Left lung (tissue), 10 donors: ENCODE measurements around the gene NDUFA11. TPM values are rescaled to one million over a fixed set of nuclear protein-coding genes. Genes with fewer than 3 reads are reported as not detected.

Source experiments
- ATAC-seq: fragments of 200-7000 bp; cut with Tn5 transposase; one replicate; pipeline ENCODE4 v1.9.1; 2020; ENCODE audit warnings: moderate library complexity
- DNase-seq, 4 donors: peaks; one replicate each; pipeline ENCODE4 v3.0.0-alpha.2; 2013 to 2020
- H3K27ac ChIP-seq, 2 donors: fragments of 200-600 bp; sonication (generic) in 1 of 2; one replicate each; pipeline versions ENCODE4 v1.5.0 to v1.8.0; 2020 to 2021
- H3K27me3 ChIP-seq, 2 donors: fragments of 200-600 bp; sonication (generic) in 1 of 2; one replicate each; pipeline versions ENCODE4 v1.5.0 to v1.8.0; 2020 to 2021
- H3K36me3 ChIP-seq, 2 donors: fragments of 200-600 bp; sonication (generic) in 1 of 2; one replicate each; pipeline versions ENCODE4 v1.5.0 to v1.8.0; 2020 to 2021
- H3K4me1 ChIP-seq, 2 donors: fragments of 200-600 bp; one replicate each; pipeline ENCODE4 v1.8.0; 2021
- H3K4me3 ChIP-seq, 2 donors: fragments of 200-600 bp; sonication (generic) in 1 of 2; one replicate each; pipeline versions ENCODE4 v1.5.0 to v1.8.0; 2020 to 2021; ENCODE audit warnings: mild to moderate bottlenecking in 1 of 2
- H3K9me3 ChIP-seq, 2 donors: fragments of 200-600 bp; sonication (generic) in 1 of 2; one replicate each; pipeline versions ENCODE4 v1.5.0 to v1.8.0; 2020 to 2021
- intact Hi-C, 2 donors: fragments of 100-400 bp; cut with DNase I; formaldehyde crosslinking; loops; one replicate each; pipeline versions ENCODE4 v1.11.2 to v1.14.2; 2022
- polyA plus RNA-seq, 6 donors: library from polyadenylated mRNA; unstranded; fragments of 120-200 nt; gene quantifications; one replicate each; pipeline ENCODE4 v1.2.1, GENCODE V29; 2013; ENCODE audit not compliant: insufficient read length in 6 of 6
- total RNA-seq, 2 donors: library from RNA; stranded (reverse); fragmentation: NEBNext Ultra II Directional; extraction: Animal tissue kit (Norgen Biotek cat#: 25700); gene quantifications; one replicate each; pipeline ENCODE4 v1.2.1, GENCODE V29; 2021
- TF ChIP-seq, protein P1 (sequence below), 2 donors: fragments of 200-600 bp; sonication (generic) in 1 of 2; IDR thresholded peaks; one replicate each; pipeline versions ENCODE4 v1.5.0 to v1.8.0; 2021; ENCODE audit warnings: antibody characterized with exemption in 2 of 2
- donor health status: DM: no; HTN: yes; CAD: no.
- donor health status: DM: no; HTN: no; CAD: no.

The NDUFA11 gene
- total and polyA plus RNA-seq, 8 donors = 102 to 190 (median 141) TPM

DNA sequence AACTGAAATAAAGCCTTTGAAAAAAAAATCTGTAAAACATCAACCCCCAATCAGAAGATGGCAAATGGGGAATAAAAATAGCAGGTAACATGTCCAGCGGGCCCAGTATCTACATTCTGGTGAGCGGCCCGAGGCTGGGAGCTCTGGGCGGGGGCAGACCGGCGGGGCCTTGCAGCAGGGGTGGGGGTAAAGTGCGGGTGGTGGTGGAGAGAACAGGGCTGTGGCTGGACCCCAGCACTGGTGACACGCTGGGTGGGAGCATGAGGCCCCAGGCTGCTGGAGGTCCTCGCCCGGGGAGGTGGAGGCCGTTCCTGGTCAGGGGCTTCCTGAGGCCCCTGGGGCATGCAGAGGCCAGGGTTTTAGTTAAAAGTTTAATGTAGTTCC, 12.2 kb upstream of the NDUFA11 start:
- peaks cover 0 to 7% of the 10 kb centered on the region in 2 donors for H3K4me1 ChIP-seq
- intact Hi-C loops = no loop called here
- peaks cover 0 to 71% of the 10 kb centered on the region in 2 donors for H3K36me3 ChIP-seq
- no peak for DNase-seq
- no peak for ATAC-seq
- no peaks in the 10 kb centered on the region for H3K9me3 ChIP-seq
- TF ChIP-seq, protein P1, sequence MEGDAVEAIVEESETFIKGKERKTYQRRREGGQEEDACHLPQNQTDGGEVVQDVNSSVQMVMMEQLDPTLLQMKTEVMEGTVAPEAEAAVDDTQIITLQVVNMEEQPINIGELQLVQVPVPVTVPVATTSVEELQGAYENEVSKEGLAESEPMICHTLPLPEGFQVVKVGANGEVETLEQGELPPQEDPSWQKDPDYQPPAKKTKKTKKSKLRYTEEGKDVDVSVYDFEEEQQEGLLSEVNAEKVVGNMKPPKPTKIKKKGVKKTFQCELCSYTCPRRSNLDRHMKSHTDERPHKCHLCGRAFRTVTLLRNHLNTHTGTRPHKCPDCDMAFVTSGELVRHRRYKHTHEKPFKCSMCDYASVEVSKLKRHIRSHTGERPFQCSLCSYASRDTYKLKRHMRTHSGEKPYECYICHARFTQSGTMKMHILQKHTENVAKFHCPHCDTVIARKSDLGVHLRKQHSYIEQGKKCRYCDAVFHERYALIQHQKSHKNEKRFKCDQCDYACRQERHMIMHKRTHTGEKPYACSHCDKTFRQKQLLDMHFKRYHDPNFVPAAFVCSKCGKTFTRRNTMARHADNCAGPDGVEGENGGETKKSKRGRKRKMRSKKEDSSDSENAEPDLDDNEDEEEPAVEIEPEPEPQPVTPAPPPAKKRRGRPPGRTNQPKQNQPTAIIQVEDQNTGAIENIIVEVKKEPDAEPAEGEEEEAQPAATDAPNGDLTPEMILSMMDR (IDR thresholded peaks at IDR 0.05) = no peak
- H3K4me3 ChIP-seq = no peak overlapping the region
- H3K27me3 ChIP-seq = no peaks in the 10 kb centered on the region
- H3K27ac ChIP-seq = no peak overlapping the region

DNA sequence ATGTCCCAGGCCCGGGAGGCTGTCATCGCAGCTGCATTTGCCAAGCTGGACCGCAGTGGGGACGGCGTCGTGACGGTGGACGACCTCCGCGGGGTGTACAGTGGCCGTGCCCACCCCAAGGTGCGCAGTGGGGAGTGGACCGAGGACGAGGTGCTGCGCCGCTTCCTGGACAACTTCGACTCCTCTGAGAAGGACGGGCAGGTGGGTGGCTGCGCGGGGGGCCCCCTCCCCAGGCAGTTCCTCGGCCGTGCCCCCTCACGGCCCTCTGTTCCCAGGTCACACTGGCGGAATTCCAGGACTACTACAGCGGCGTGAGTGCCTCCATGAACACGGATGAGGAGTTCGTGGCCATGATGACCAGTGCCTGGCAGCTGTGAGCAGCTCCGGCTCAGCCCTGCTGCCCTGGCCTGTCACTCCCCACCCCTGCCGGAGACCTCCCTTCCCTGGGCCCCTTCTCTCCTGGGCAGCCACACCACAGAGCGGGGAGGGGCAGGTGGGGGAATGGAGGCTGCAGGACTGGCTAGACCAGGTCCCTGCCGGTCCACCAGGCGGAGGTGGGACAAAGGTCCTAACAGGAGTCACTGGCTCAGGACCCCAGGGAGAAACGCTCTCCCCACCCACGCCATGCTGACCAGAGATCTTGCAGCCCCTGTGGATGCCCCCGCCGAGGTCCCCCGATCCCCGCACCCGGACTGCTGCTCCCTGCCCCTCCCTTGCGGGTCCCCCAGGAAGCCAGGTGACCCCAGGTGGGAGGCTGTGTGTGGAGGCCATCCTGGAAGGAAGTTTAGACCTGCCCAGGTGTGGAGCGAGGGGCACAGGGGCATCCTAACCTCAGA, 11.6 kb upstream of the NDUFA11 start:
- Histone ChIP-seq H3K36me3 (peaks cover 0 to 71% of the 10 kb centered on the region in 2 donors), H3K27ac (no peak overlapping the region), H3K4me1 (peaks cover 0 to 7% of the 10 kb centered on the region in 2 donors), H3K9me3 (no peaks in the 10 kb centered on the region), H3K4me3 (no peak overlapping the region), H3K27me3 (no peaks in the 10 kb centered on the region)
- ATAC-seq (peak; percentile 74), DNase-seq (peak in 2 of 4 donors; percentile 74 to 76)
- intact Hi-C loops = no loop called here
- TF ChIP-seq, protein P1 (IDR thresholded peaks at IDR 0.05) = no peak

DNA sequence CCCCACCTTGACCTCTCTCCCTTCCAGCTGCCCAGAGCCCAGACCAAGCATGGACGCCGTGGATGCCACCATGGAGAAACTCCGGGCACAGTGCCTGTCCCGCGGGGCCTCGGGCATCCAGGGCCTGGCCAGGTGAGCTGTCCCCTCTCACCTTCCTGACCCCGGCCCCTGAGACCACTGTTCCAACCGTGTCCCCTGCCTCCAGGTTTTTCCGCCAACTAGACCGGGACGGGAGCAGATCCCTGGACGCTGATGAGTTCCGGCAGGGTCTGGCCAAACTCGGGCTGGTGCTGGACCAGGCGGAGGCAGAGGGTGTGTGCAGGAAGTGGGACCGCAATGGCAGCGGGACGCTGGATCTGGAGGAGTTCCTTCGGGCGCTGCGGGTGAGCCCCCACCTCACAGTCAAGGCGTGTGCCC, 10.8 kb upstream of the NDUFA11 start:
- intact Hi-C loops = no loop called here
- Histone ChIP-seq H3K36me3 (peaks cover 0 to 71% of the 10 kb centered on the region in 2 donors), H3K27ac (peak overlapping the region in 1 of 2 donors; percentile 60), H3K27me3 (no peaks in the 10 kb centered on the region), H3K4me1 (peaks cover 0 to 7% of the 10 kb centered on the region in 2 donors), H3K4me3 (no peak overlapping the region), H3K9me3 (no peaks in the 10 kb centered on the region)
- TF ChIP-seq, protein P1 (IDR thresholded peaks at IDR 0.05) = no peak
- DNase-seq (peak in 1 of 4 donors; percentile 75), ATAC-seq (peak; percentile 21)

DNA sequence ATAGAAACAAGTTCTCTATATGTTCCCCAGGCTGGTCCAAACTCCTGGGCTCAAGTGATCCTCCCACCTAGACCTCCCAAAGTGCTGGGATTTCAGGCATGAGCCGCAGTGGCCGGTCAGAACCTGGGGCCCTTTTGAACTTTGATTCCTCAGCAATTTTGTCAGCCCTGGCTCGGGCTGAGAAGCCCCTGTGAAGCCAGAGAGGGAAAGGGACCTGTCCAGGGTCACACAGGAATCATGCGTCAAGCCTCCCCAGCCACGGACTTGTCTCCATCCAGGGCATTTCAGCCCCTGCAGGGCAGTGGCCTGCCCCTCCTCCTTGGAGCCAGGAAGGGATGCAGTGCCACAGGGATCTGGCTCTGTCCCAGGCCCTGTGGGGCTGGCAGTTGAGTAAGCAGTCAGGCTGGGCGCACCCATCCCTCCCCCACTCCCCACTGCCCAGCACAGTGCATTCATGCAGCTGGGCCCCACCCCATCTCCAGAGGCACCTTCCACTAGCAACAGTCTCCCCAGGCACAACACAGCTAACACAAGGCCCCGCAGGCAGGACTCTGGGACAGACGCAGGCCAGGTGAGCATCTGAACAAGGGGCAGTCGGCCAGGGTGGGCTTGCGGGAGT, 10.3 kb upstream of the NDUFA11 start, which contains the start of gene CAPS:
Gene CAPS, plus strand, starts transcription at position 516 of the 619 bp plus-strand sequence. CDS start 153 bp downstream, outside the sequence.
- TF ChIP-seq, protein P1 (IDR thresholded peaks at IDR 0.05) = no peak
- peak within 1 kb of the TSS in 1 of 2 donors; percentile 60 for H3K27ac ChIP-seq
- no peaks in the 10 kb centered on the region for H3K9me3 ChIP-seq
- H3K27me3 ChIP-seq = no peaks in the 10 kb centered on the region
- intact Hi-C loops = no loop called here
- H3K36me3 ChIP-seq = peaks cover 0 to 71% of the 10 kb centered on the region in 2 donors
- peaks cover 0 to 7% of the 10 kb centered on the region in 2 donors for H3K4me1 ChIP-seq
- peak; percentile 92 for ATAC-seq
- no peak within 1 kb of the TSS for H3K4me3 ChIP-seq
- peak in 3 of 4 donors; percentile 63 to 86 (median 76) for DNase-seq

DNA sequence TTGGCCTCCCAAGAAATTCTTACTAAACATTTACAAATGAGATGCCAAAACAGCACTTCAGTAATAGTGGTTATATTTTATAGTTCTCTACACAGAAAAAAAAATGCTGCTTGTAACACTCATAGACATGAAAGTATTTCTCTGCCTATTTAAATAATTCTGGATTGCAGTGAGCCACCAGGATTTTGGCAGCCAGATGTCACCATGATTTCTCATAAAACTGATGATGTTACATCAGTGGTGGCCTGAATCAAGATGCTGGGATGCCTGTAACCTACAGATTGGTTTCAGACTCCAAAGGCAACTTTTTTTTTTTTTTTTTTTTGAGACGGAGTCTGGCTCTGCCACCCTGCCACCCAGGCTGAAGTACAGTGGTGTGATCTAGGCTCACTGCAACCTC, 7.8 kb upstream of the NDUFA11 start:
- peaks cover 0 to 48% of the 10 kb centered on the region in 2 donors for H3K36me3 ChIP-seq
- H3K27me3 ChIP-seq = no peaks in the 10 kb centered on the region
- no peak overlapping the region for H3K27ac ChIP-seq
- no peak for ATAC-seq
- H3K9me3 ChIP-seq = no peaks in the 10 kb centered on the region
- no peak for DNase-seq
- peaks cover 0 to 7% of the 10 kb centered on the region in 2 donors for H3K4me1 ChIP-seq
- intact Hi-C loops = no loop called here
- TF ChIP-seq, protein P1 (IDR thresholded peaks at IDR 0.05) = no peak
- H3K4me3 ChIP-seq = no peak overlapping the region
